HG02588 (cell line): Measurements from ENCODE around the gene DCLK2.
"Not testable (repeated sequence)": the region's sequence is repeated elsewhere in the genome, so short reads cannot be mapped to it uniquely, and the experiment has no call there.

ENCODE experiments used
- ATAC-seq: cut with Tn5 transposase; IDR thresholded peaks from one replicate; pipeline ENCODE4 v1.9.1; 2021; ENCODE audit warnings: mild to moderate bottlenecking, moderate library complexity; ENCODE audit not compliant: unreplicated experiment

The DCLK2 gene

DNA sequence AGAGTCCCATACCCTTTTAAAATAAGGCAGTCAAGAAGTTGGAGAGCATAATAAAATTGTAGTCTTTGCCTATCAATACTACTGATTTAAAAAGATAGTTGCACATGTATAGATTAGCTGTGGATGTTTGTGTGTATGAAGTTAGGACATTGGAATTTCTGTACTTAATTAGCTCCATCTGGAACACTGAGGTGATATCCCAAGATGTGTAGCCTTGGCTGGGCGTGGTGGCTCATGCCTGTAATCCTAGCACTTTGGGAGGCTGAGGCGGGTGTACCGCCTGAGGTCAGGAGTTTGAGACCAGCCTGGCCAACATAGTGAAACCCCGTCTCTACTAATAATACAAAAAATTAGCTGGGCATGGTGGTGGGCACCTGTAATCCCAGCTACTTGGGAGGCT is 119.0 kb downstream of the DCLK2 start:
- ATAC-seq: not testable (repeated sequence)

DNA sequence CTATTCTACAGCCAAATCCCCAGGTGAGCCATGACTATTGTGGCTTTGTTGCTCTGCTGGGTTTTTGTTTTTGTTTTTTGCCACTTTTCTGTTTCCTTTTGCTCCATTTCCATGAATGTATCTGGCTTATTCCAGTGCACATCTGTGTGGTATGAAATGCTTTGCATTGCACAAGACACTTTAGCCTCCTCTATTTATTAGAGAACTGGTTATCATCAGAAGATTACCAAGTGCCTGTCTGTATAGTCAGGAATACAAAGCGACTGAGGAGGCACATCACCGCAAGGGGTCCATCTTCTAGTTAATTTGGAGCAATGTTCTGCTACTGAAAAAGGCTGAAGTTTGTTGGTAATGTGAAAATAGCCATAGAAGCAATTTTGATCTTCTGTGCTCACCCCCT is 120.8 kb downstream of the DCLK2 start:
- no peak for ATAC-seq

DNA sequence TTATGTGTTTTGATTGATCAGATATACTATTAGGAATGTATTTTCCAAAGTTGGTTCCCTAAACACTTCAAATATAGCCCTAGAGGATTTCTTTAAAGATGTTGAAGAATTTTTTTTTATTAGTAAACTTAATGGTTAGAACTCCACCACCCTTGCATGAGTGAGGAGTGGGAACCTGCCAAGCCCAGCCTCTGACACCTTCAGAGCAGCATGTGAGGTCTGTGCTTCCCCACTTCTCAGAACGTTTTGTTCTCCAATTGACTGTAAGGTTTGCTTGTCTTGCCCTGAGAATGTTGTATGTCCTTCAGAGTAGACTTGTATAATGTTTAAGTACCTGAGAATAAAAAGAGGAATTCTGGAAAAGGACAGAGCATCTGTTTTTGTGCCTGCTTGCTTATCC is 126.8 kb downstream of the DCLK2 start:
- no peak for ATAC-seq

DNA sequence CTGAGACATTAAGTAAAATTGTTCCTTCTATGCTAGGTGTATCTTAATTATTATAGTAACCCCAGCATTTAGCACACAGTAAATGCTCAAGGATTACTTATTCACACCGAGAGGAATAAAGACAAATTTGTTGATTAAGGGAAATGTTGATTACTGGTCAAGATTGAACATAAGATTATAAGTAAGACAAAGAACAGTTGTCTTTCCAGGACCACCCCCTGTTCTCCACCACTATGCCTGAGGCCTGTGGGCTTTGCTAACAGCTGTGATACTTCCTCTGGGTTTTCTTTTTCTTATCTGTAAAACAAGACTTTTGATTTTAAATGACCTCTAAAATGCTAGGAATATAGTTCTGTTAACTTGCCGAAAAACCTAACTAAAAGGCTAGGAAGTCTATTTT is 128.0 kb downstream of the DCLK2 start:
- ATAC-seq: no peak

DNA sequence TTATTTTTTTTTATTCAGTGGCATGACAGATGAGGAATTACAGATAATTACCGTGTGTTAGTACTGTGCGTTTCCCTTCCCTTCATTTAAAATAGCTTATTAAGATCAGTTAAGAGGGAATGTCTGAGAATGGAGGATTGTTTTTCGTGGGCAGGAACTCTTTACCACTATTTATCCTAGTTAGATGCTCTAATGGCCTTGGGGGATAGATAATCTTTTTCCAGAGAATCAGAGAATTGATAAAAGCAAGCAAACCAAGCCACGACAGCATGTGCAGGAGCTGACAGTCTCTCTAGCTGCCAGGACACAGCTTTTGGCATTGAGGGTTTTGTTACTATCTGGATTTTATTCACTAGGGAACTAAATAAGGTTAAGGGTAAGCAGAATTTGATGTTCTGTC is 128.7 kb downstream of the DCLK2 start:
- no peak for ATAC-seq

DNA sequence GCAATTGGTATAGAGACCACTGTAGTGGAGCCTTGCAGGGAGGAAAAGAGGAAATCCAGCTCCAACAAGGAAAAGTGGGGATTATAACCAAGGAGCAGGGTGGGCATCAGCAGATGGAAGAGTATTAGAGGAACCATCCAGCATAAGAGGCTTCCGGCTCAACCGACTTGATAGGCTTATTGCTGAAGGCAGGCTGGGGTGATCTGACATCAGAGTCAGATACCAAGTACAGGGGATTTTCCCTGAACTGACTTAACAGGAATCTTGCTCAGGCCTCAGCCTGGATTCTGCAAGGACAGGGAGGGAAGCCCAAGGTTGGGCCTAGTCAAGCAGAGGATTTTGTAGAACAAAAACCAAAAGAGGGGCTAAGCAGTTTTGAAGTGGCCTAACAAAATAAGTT is 129.6 kb downstream of the DCLK2 start:
- ATAC-seq: no peak

DNA sequence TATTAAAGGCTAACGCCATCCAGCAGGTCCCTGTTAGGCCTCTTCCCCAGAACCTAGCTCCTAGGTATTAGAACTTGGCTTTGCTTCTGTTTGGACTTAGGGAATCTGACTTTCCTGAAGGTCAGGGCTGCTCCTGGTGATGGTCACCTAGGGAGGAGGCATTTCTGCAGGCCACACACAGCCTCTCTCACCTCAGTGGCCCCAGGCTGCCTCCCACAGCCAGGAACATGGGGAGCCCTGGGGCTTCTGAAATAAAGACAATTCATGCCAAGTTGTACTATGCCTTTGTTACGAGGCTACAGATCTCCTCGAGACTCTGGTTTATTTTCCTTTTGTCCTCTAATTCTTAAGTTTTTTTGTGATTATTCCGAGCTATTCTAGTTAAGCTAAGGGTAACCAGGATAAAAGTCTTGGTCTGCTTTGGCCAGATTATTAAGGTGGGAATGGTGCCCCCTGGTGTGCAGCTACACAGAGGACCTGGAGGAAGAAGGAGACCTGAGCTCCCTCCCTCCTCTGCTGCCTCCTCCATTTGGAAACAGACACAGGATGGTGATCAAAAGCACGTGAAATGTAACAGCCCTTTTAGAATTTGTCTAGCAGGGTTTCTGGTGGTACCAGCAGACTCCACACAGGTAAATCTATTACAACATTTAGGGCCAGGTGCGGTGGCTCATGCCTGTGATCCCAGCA is 131.0 kb downstream of the DCLK2 start:
- ATAC-seq: no peak

DNA sequence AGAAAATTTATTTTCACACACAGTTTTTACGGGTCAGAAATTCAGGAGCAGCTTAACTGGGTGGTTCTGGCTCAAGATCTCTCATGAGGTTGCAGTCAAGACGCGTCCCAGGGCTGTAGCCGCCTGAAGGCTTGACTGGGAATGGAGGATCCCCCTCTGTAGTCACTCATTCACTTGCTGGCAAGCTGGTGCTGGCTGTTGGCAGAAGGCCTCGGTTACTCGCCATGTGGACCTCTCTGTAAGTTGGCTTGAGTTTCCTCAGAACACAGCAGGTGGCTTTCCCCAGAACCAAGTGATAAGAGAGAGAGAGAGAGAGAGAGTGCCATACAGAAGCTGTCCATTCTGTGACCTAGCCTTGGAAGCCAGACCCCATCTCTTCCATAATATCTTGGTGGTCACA is 132.8 kb downstream of the DCLK2 start:
- no peak for ATAC-seq

DNA sequence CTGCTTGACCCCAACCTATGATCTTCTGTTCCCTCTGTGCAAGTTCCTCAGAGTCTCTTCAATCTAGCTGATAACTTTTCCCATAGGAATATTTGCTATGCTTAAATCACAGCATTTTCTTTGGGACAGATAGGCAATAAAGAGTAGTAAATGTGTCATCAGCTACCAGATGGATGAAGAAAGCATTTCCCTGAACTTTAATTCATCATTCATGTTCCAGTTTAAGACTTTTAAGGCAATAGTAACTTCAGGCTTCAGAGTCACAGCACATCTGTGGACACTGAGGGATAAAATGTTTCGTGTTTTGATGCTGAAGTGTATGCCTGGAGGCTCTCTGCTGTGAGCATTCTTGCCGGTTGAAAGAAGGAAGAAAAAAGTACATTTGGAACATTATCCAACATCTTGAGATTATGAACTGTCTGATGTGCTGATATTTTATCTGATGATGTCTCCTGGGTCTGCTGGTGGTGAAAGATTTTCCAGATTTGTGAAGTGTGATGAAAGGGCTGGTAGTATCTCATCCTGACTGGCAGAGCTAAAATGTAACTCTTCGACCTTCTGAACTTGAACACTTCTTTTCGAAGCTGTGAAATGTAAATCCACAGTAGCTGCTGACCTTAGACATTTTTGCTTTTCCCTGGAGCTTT is 133.7 kb downstream of the DCLK2 start:
- no peak for ATAC-seq

DNA sequence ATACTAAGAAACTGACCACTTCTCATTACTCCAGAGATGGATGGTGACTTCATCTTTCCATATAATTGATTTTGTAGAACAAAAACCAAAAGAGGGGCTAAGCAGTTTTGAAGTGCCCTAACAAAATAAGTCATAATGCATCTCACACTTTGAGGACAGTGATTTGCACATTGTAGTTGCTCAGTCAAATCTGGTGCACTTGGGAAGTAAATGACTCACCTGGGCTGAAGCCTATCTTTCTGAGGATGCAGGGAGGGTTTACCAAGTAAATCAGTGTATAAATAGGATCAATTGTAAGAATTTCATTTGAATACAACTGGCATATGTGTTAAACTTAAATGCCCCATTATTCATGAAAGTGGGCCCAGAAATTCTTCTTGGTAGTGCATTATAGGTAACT is 134.2 kb downstream of the DCLK2 start:
- ATAC-seq: no peak

DNA sequence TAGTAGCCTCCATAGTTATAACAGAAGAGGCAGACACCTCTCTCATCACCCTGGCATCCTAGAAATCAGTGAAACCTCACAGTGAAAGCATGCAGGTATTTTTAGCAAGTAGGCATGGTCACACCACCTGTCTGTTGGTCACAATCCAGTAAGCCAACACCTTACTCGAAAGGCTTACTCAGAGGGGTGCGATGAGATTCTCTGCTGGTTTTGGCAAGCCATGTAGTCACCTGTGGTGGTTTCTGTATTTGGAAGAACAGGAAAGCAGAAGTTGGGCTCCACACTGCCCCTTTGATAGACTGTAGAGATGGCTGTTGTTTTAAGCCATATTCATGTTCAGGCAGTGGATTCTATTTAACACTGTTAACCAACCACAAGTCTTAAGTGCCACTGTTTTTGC is 134.7 kb downstream of the DCLK2 start:
- ATAC-seq: no peak

DNA sequence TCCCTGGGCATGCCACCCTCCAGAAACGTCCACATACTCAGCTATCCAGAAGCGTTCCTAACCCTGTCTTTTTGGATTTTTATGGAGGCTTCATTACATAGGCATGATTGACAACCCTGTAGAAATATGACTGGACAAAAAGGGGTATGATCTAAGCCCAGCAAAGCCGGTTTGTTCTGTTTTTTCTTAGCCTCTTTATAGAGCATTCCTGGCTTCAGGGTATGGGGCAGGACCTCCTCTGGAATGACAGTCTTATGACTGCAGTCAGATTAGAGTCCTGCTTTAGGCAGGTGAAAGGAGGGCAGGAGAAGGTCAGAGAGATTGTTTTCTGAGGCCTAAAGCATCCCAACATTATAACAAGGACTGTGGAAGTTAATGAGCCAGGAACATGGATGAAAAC is 137.4 kb downstream of the DCLK2 start:
- no peak for ATAC-seq

DNA sequence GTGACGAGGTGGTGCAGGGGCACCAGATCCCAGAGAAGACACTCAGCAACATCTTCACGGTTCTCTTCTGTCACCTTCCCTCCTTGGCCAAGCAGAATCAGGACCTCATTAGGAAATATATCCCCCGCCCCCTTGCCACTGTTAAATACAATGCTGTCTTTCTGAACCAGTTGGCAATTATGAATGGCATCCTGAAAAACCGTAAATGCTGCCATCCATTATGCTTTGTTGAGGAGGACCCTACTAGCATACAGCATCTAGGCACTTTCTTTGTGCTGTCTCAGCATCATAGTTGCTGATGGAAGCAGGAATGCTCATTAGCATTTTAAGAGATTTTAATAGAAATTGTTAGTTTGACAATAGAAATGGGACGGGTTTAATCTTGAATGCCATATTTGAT is 138.5 kb downstream of the DCLK2 start:
- ATAC-seq: no peak

DNA sequence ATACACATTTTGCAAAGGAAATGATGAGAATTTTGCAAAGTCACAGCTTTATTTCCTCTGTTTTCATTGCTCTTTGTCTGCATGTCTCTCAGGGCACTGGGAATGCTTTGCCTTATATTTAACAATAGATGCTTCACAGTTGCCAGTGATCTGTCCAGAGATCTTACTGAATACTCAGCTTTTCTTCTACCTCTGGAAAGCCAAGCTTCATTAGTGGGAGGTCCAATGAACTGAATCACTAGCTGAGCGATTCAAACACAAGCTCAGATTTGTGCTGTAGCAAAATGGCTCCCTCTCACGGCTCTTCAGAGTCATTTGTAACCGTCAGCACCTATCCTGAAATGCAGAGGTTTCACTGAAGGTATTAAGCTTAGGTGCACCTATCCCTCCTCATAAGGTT is 138.9 kb downstream of the DCLK2 start:
- ATAC-seq: no peak

DNA sequence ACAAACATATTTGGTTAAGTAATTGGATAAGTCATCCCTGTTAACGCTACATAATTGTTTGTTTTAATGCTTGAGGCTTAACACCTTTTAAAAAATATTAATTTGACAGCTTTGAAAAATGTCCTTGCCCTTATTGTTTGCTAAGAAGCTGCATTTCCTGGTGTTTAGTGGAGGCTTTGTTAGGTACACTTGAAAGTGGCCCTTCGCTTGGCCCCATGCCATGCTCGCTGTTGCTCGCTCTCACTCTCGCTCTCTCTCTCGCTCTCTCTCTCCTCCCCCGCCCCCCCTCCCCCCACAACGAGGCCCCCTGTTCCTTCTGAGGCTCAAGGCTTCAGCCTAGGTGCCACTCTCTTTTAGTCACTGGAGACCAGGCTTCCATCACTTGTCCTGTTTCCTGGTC is 139.6 kb downstream of the DCLK2 start:
- no peak for ATAC-seq

DNA sequence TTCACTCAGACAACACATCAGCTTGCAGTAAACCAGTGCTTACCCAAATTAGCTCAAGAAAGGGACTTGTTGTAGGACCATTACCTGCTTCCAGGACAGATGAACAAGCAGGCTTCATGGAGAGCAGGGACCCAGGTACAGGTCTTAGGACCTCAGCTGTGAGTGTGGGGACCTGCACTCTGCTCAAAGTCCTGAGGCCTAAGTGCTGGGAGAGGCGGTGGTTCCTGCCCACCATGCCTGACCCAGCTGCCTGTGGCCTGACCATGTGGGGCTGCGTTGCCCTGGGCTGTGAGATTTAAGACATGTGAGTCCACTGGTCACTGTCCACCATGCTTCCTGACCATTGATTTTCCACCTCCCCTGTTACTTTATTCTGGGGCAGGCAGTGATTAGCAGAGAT is 140.2 kb downstream of the DCLK2 start:
- no peak for ATAC-seq

DNA sequence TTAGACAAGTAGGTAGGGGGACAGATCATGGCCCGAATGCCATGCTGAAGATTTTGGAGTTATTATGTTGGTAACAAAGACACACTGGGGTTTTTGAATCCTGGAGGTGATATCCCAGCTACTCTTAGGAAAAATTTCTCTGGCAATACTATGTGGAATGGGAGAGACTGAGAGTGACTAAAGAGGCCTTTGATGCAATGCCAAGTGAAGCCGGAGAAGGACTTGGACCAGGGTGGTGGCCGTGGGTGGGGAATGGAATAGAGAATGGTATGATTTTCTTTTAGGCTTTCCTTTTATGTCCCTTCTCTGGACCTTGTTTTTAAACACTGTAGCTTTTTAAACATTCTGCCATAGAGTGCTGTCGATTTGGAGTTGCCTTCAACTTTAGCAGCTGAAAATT is 141.6 kb downstream of the DCLK2 start:
- no peak for ATAC-seq

DNA sequence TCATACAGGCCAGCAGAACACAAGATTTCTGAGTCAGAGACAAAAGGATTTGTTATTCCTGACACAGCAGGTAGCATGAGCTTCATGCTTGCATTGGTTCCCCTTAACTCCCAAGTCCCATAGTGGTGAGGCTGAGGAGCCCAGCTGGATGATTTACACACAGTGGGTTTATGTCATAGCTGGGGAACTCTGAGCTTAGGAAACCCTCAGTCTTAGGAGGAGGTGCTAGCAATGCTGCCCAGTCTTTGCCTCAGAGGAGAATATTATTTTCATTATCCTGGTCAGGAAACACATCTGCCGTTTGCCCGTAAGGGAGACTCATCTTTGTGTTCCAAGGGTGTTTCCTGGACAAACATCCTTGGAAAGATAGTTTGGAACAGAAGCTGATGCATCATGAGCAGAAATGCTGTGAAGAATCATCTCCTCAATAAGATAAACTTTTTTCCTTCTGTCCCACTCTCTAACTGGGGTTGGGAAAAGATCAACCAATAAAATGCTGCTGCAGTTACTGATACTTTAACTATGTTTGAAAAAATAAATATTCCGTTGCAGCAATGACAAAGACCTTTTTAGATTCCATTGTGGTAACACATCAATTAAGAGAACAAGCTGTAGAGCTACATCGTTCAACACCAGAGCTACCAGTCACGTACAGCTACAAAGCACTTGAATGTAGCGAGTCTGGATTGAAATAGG is 146.8 kb downstream of the DCLK2 start:
- ATAC-seq: no peak

DNA sequence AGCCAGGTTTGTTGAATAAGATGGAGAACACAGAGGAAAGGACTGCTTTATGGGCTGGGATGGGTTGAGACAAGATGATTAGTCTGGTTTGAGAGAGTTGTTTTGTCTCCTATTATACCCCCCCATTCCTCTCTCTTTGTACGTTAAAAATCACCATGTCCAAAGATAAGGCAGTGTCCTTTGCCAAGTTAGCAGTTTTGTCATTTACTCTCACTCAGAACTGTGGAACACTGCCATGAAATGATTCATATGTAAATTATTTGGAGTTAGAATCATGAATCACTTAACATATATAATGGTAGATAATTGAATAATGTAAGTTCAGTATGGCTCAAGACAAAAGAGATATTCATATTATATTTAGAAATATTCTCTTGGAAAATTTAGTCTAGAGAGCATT is 151.3 kb downstream of the DCLK2 start:
- ATAC-seq: no peak

DNA sequence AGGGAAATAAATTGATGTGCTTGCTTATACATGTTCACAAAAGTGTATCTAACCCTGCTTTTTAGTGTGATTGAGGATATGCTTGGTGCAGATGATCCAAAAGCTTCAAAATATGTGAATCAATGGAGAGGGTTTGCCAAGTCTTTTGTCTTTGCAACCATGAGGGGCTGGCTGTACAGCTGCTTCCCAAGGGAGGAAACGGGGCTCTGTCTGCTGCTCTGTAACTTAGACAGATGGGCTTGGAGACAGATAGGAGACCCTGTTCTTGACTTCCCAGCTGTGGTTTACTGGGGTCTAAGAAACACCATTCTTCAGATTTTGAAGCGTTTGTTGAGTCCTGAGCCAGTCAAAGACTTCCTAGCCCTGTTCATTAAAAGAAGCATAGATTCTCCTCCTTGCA is 152.3 kb downstream of the DCLK2 start:
- ATAC-seq: no peak

DNA sequence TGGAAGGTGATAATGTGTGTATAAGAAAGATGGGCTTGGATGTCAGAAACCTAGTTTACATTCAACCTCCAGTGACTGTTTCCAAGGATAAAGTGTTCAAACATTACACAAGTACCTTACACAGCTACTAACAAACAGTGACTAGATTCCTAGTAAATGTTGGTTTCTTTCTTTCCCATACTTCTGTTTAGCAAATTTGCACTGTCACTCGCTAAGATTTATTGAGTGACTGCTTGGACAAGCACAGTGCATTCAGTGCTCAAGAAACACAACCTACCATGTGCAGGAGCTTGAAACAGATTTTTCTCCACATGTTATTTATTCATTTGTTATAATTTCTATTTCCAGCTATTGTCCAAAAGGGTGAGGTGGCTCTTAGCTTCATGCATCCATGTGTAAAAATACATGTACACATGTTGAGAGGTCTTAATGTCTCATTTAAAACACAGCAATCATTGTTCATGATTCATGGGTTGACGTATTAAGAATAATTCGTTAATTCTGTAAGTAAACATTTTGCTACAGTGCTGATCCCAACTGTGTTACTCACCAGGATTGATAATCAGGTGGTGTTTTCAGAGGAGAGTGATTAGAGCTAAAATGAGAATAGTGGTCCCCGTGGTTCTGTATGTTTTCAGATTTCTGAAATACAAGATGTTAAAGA is 153.0 kb downstream of the DCLK2 start:
- ATAC-seq: no peak

DNA sequence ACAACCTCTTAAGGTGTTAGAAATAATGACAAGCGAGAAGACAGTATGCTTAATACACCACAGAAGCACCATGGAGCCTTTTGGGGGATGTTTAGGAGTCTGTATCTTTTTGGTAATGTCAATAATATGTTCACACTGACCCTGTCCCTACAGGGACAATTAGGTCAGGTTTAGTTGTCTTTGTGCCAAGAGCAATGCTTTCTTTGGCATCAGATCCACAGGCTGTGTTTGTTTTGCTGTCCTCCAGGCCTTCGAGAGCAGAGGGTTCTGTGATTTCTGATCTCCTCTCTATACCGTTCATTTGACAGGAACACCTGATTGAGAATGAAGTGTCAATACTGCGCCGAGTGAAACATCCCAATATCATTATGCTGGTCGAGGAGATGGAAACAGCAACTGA is 153.8 kb downstream of the DCLK2 start:
- no peak for ATAC-seq
